HepG2 (cell line): ENCODE results near the gene CALCR.

Experiments
- ELK4 ChIP-seq: sonication (generic); formaldehyde crosslinking; IDR thresholded peaks from 2 replicates; pipeline ENCODE4 v1.9.0; 2021; ENCODE audit warnings: missing genetic modification reagents, borderline replicate concordance
- SIN3A ChIP-seq: IDR thresholded peaks from 2 replicates; pipeline ENCODE4 v1.6.1; 2011; ENCODE audit warnings: low read depth, mild to moderate bottlenecking, control low read depth, low read length, borderline replicate concordance
- SKI ChIP-seq: fragments of 450-650 bp; IDR thresholded peaks from one replicate; pipeline ENCODE4 v1.6.1; 2018; ENCODE audit warnings: mild to moderate bottlenecking; ENCODE audit not compliant: partially characterized antibody
- SP1 ChIP-seq, 2 experiments: fragments of 450-650 bp in 1 of 2; sonication (generic) in 1 of 2; formaldehyde crosslinking in 1 of 2; IDR thresholded peaks; 2 replicates each; pipeline versions ENCODE4 v1.4.0 to v1.6.1; 2016 to 2020; ENCODE audit warnings: missing genetic modification reagents in 1 of 2
- ZBTB39 ChIP-seq: sonication (generic); formaldehyde crosslinking; IDR thresholded peaks from 2 replicates; pipeline ENCODE4 v1.5.0; 2020; ENCODE audit warnings: missing genetic modification reagents
- ZNF12 ChIP-seq: sonication (generic); formaldehyde crosslinking; IDR thresholded peaks from 2 replicates; pipeline ENCODE4 v1.5.0; 2020; ENCODE audit warnings: missing genetic modification reagents
- TF ChIP-seq, protein P1 (sequence below): sonication (generic); formaldehyde crosslinking; IDR thresholded peaks from 2 replicates; pipeline ENCODE4 v1.5.0; 2020; ENCODE audit warnings: mild to moderate bottlenecking, missing genetic modification reagents, moderate library complexity

GRCh38 chr7:93509303-93509702 is 65.2 kb downstream of the CALCR start:
- TF ChIP-seq, protein P1, sequence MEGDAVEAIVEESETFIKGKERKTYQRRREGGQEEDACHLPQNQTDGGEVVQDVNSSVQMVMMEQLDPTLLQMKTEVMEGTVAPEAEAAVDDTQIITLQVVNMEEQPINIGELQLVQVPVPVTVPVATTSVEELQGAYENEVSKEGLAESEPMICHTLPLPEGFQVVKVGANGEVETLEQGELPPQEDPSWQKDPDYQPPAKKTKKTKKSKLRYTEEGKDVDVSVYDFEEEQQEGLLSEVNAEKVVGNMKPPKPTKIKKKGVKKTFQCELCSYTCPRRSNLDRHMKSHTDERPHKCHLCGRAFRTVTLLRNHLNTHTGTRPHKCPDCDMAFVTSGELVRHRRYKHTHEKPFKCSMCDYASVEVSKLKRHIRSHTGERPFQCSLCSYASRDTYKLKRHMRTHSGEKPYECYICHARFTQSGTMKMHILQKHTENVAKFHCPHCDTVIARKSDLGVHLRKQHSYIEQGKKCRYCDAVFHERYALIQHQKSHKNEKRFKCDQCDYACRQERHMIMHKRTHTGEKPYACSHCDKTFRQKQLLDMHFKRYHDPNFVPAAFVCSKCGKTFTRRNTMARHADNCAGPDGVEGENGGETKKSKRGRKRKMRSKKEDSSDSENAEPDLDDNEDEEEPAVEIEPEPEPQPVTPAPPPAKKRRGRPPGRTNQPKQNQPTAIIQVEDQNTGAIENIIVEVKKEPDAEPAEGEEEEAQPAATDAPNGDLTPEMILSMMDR (CRISPR knock-in tag), result no peak
- TF ChIP-seq SIN3A (no peak), SP1 (IDR thresholded peaks at IDR 0.05) (no peak), SP1 (CRISPR knock-in tag; IDR thresholded peaks at IDR 0.05) (no peak), ZBTB39 (no peak), SKI (no peak), ZNF12 (CRISPR knock-in tag) (no peak), ELK4 (CRISPR knock-in tag) (no peak)
